GM12878 (cell line): ENCODE results near the gene RHOF. TPM values are rescaled to one million over a fixed set of nuclear protein-coding genes. Genes with fewer than 3 reads are reported as not detected.

ENCODE experiments used
- BACH1 ChIP-seq: fragments of 450-650 bp; IDR thresholded peaks from 2 replicates; pipeline ENCODE4 v1.6.1; 2017; ENCODE audit warnings: mild to moderate bottlenecking, borderline replicate concordance
- BCLAF1 ChIP-seq: fragments of 450-650 bp; IDR thresholded peaks from 2 replicates; pipeline ENCODE4 v1.6.1; 2017; ENCODE audit warnings: antibody characterized with exemption, mild to moderate bottlenecking, moderate library complexity
- CBX3 ChIP-seq: fragments of 200-600 bp; sonication (generic); IDR thresholded peaks from 2 replicates; pipeline ENCODE4 v1.6.1; 2016; ENCODE audit warnings: low read depth, borderline replicate concordance
- CHD2 ChIP-seq: IDR thresholded peaks from 2 replicates; pipeline ENCODE4 v1.6.1; 2011; ENCODE audit warnings: low read depth, low read length, improper control_type of control experiment, borderline replicate concordance
- CHD4 ChIP-seq: fragments of 200-600 bp; sonication (generic); IDR thresholded peaks from 2 replicates; pipeline ENCODE4 v1.6.1; 2016; ENCODE audit warnings: mild to moderate bottlenecking
- CREM ChIP-seq: IDR thresholded peaks from 2 replicates; pipeline ENCODE4 v1.6.1; 2014; ENCODE audit warnings: antibody characterized with exemption, low read depth
- ELK1 ChIP-seq: IDR thresholded peaks from 2 replicates; pipeline ENCODE4 v1.6.1; 2012; ENCODE audit warnings: low read depth, low read length, improper control_type of control experiment
- JUNB ChIP-seq: IDR thresholded peaks from 2 replicates; pipeline ENCODE4 v1.6.1; 2016; ENCODE audit warnings: antibody characterized with exemption, mild to moderate bottlenecking
- KAT2A ChIP-seq: conservative IDR thresholded peaks from 2 replicates; pipeline ENCODE4 v1.6.1; 2011; ENCODE audit warnings: low read depth, low read length; ENCODE audit not compliant: control insufficient read depth
- NKRF ChIP-seq: fragments of 450-650 bp; conservative IDR thresholded peaks from 2 replicates; pipeline ENCODE4 v1.6.1; 2017; ENCODE audit warnings: mild to moderate bottlenecking, moderate library complexity
- POU2F2 ChIP-seq: IDR thresholded peaks from 3 replicates; pipeline ENCODE4 v1.6.1; 2011; ENCODE audit warnings: low read depth, mild to moderate bottlenecking, low read length, borderline replicate concordance
- RELA ChIP-seq: fragments of 450-650 bp; IDR thresholded peaks from 2 replicates; pipeline ENCODE4 v1.8.0; 2014; ENCODE audit warnings: borderline replicate concordance; ENCODE audit not compliant: partially characterized antibody
- REST ChIP-seq: IDR thresholded peaks from 2 replicates; pipeline ENCODE4 v1.6.1; 2012; ENCODE audit warnings: mild to moderate bottlenecking, low read depth, low read length
- RUNX3 ChIP-seq: IDR thresholded peaks from 2 replicates; pipeline ENCODE4 v1.6.1; 2012; ENCODE audit warnings: low read length, inconsistent platforms
- SP1 ChIP-seq: IDR thresholded peaks from one replicate; pipeline ENCODE4 v1.6.1; 2011; ENCODE audit warnings: low read depth, low read length
- TCF7 ChIP-seq: IDR thresholded peaks from 2 replicates; pipeline ENCODE4 v1.6.1; 2014; ENCODE audit warnings: antibody characterized with exemption, borderline replicate concordance
- WRNIP1 ChIP-seq: IDR thresholded peaks from 2 replicates; pipeline ENCODE4 v1.6.1; 2011; ENCODE audit warnings: low read depth, low read length, improper control_type of control experiment, borderline replicate concordance
- ZNF384 ChIP-seq: IDR thresholded peaks from 2 replicates; pipeline ENCODE4 v1.6.1; 2012; ENCODE audit warnings: low read depth, mild to moderate bottlenecking, low read length, improper control_type of control experiment, borderline replicate concordance
- polyA plus RNA-seq, 11 experiments: library from polyadenylated mRNA; depleted of rRNA in 4 of 11; unstranded in 6 of 11; stranded (reverse) in 5 of 11; fragments of >200 nt; fragmentation: Nextera tagmentation in 4 of 11; fragmentation: Illumina TruSeq in 1 of 11; extraction: Ambion mirVana in 4 of 11; extraction: Trizol in 1 of 11; gene quantifications; 1 replicate in 1 of 11; 2 replicates in 10 of 11; pipeline versions ENCODE4 v1.2.1 to v1.2.3, GENCODE V29; 2011 to 2016; ENCODE audit warnings: inconsistent platforms in 2 of 11, missing spikeins in 2 of 11, low read depth in 1 of 11
- total RNA-seq, 4 experiments: library from RNA; depleted of rRNA in 3 of 4; stranded (reverse); fragments of >200 nt in 3 of 4; fragmentation: Illumina TruSeq in 1 of 4; extraction: Trizol in 1 of 4; gene quantifications; 2 replicates each; pipeline versions ENCODE4 v1.2.1 to v1.2.3, GENCODE V29; 2013 to 2021

RHOF gene
- total and polyA plus RNA-seq, 10 of the 15 experiments (the other 5 are each of a cell fraction or from before 2014, with no cell fraction given) = 6.1 to 78.7 (median 39.7) TPM

- peak; percentile 43; the same call in 1 of the 2 replicates for TF ChIP-seq REST
- TF ChIP-seq ZNF384 = no peak
- peak; percentile 84 for TF ChIP-seq ELK1
- peak; percentile 77 for TF ChIP-seq CREM
- peak; percentile 95 for TF ChIP-seq NKRF
- no peak for TF ChIP-seq RELA
- TF ChIP-seq SP1 = peak; percentile 43
- TF ChIP-seq TCF7 = no peak
- TF ChIP-seq CBX3 = no peak
- no peak for TF ChIP-seq BCLAF1
- TF ChIP-seq POU2F2 = peak; percentile 75; the same call in 1 of the 3 replicates
- no peak for TF ChIP-seq WRNIP1
- TF ChIP-seq KAT2A = no peak
- no peak for TF ChIP-seq RUNX3
- TF ChIP-seq BACH1 = no peak; the same call in none of the 2 replicates
- peak; percentile 91; the same call in 1 of the 2 replicates for TF ChIP-seq CHD4
- TF ChIP-seq CHD2 = no peak; the same call in 1 of the 2 replicates
- no peak for TF ChIP-seq JUNB
Observed at GRCh38 chr12:121793838-121794533, 498 bp upstream of the RHOF start (continued).
